ENCODE results near the gene PRRT1B. TPM values are rescaled to one million over a fixed set of nuclear protein-coding genes. Genes with fewer than 3 reads are reported as not detected.

Gene PRRT1B
- total RNA-seq, 1 donor from 2014 or later = not detected

Other genes starting within 250 kb of the PRRT1B start
- gene PRRC2B, start 151.4 kb upstream of the PRRT1B start, total RNA-seq = 495 to 505 TPM (median 497 TPM) in 3 replicates
- 54.8 to 59.2 TPM (median 57.2 TPM) in 3 replicates for gene POMT1, start 42.6 kb upstream of the PRRT1B start, total RNA-seq
- gene UCK1, start 14.3 kb upstream of the PRRT1B start, total RNA-seq = 21.9 to 26.6 TPM (median 23.2 TPM) in 3 replicates
- 49.3 to 59.1 TPM (median 50.4 TPM) in 3 replicates for gene RAPGEF1, start 194.6 kb downstream of the PRRT1B start, total RNA-seq